K562 (cell line): ENCODE measurements around the gene GNG3. TPM values are rescaled to one million over a fixed set of nuclear protein-coding genes. Genes with fewer than 3 reads are reported as not detected.

Source experiments
- DACH1 ChIP-seq: fragments of 450-650 bp; IDR thresholded peaks from 2 replicates; pipeline ENCODE4 v1.6.1; 2018; ENCODE audit not compliant: partially characterized antibody
- GATAD2A ChIP-seq: fragments of 450-650 bp; IDR thresholded peaks from 2 replicates; pipeline ENCODE4 v1.6.1; 2017
- IRF2 ChIP-seq: sonication (generic); formaldehyde crosslinking; IDR thresholded peaks from 2 replicates; pipeline ENCODE4 v1.8.1; 2022; ENCODE audit warnings: mild to moderate bottlenecking, missing genetic modification reagents
- MCM7 ChIP-seq, 2 experiments: fragments of 450-650 bp; IDR thresholded peaks; 2 replicates each; pipeline ENCODE4 v1.6.1; 2016 to 2018
- MIER1 ChIP-seq: fragments of 450-650 bp; IDR thresholded peaks from 2 replicates; pipeline ENCODE4 v1.6.1; 2016; ENCODE audit warnings: antibody characterized with exemption, mild to moderate bottlenecking, low read depth
- NFIX ChIP-seq: fragments of 250-450 bp; sonication (Bioruptor Pico); IDR thresholded peaks from 2 replicates; pipeline ENCODE4 v1.4.0; 2020; ENCODE audit warnings: low read depth, mild to moderate bottlenecking, moderate library complexity
- NR2F6 ChIP-seq: fragments of 450-650 bp; formaldehyde crosslinking; IDR thresholded peaks from 2 replicates; pipeline ENCODE4 v1.4.0; 2020; ENCODE audit warnings: mild to moderate bottlenecking
- PCBP2 ChIP-seq: fragments of 200-400 bp; formaldehyde crosslinking; IDR thresholded peaks from 2 replicates; pipeline ENCODE4 v1.6.1; 2018; ENCODE audit warnings: low read length, low read depth, mild to moderate bottlenecking, moderate library complexity; ENCODE audit not compliant: poor library complexity, severe bottlenecking
- PHB2 ChIP-seq: fragments of 450-650 bp; IDR thresholded peaks from 2 replicates; pipeline ENCODE4 v1.6.1; 2017; ENCODE audit warnings: low read depth
- PRPF4 ChIP-seq: fragments of 200-400 bp; formaldehyde crosslinking; IDR thresholded peaks from one replicate; pipeline ENCODE4 v1.6.1; 2017; ENCODE audit warnings: low read length, low read depth, mild to moderate bottlenecking; ENCODE audit not compliant: insufficient read depth, poor library complexity, severe bottlenecking
- PTBP1 ChIP-seq: fragments of 200-400 bp; formaldehyde crosslinking; IDR thresholded peaks from 2 replicates; pipeline ENCODE4 v1.6.1; 2017; ENCODE audit warnings: low read depth, low read length
- RBM22 ChIP-seq: fragments of 200-400 bp; formaldehyde crosslinking; IDR thresholded peaks from 2 replicates; pipeline ENCODE4 v1.6.1; 2018; ENCODE audit warnings: low read length, low read depth; ENCODE audit not compliant: poor library complexity, severe bottlenecking
- RHOXF2B ChIP-seq: fragments of 250-450 bp; sonication (Bioruptor Pico); conservative IDR thresholded peaks from 2 replicates; pipeline ENCODE4 v1.5.1; 2021
- TCF3 ChIP-seq: sonication (generic); formaldehyde crosslinking; IDR thresholded peaks from 2 replicates; pipeline ENCODE4 v1.4.0; 2020; ENCODE audit warnings: mild to moderate bottlenecking, missing genetic modification reagents
- TFAM ChIP-seq: fragments of 250-450 bp; sonication (Bioruptor Pico); conservative IDR thresholded peaks from 2 replicates; pipeline ENCODE4 v1.5.0; 2021; ENCODE audit warnings: mild to moderate bottlenecking, moderate library complexity
- THAP12 ChIP-seq: fragments of 250-450 bp; sonication (Bioruptor Pico); IDR thresholded peaks from 2 replicates; pipeline ENCODE4 v1.9.0; 2021; ENCODE audit warnings: mild to moderate bottlenecking, inconsistent platforms
- ZBTB7A ChIP-seq: IDR thresholded peaks from 2 replicates; pipeline ENCODE4 v1.6.1; 2011; ENCODE audit warnings: low read depth, mild to moderate bottlenecking, low read length, moderate library complexity, borderline replicate concordance; ENCODE audit not compliant: control insufficient read depth
- ZBTB8A ChIP-seq: fragments of 450-650 bp; IDR thresholded peaks from 2 replicates; pipeline ENCODE4 v1.6.1; 2018; ENCODE audit warnings: mild to moderate bottlenecking, moderate library complexity; ENCODE audit not compliant: partially characterized antibody
- ZNF165 ChIP-seq: fragments of 250-450 bp; sonication (Bioruptor Pico); IDR thresholded peaks from 2 replicates; pipeline ENCODE4 v1.4.0; 2020; ENCODE audit warnings: borderline replicate concordance
- ZNF24 ChIP-seq: fragments of 450-650 bp; IDR thresholded peaks from 2 replicates; pipeline ENCODE4 v1.6.1; 2016
- ZNF445 ChIP-seq: fragments of 250-450 bp; sonication (Bioruptor Pico); IDR thresholded peaks from 2 replicates; pipeline ENCODE4 v1.4.0; 2020; ENCODE audit warnings: low read depth, mild to moderate bottlenecking, moderate library complexity
- ZNF449 ChIP-seq: fragments of 250-450 bp; sonication (Bioruptor Pico); IDR thresholded peaks from 2 replicates; pipeline ENCODE4 v1.8.0; 2022; ENCODE audit warnings: moderate library complexity, mild to moderate bottlenecking, inconsistent platforms
- ZNF639 ChIP-seq, 2 experiments: fragments of 200-800 bp in 1 of 2; sonication (Bioruptor generic) in 1 of 2; sonication (generic) in 1 of 2; formaldehyde crosslinking in 1 of 2; IDR thresholded peaks in 1 of 2; conservative IDR thresholded peaks in 1 of 2; 2 replicates each; pipeline versions ENCODE4 v1.5.0 to v1.6.1; 2016 to 2020; ENCODE audit warnings: missing compliant biosample characterization in 1 of 2, missing genetic modification characterization in 1 of 2, missing genetic modification reagents in 1 of 2
- polyA plus RNA-seq, 8 experiments: library from polyadenylated mRNA; depleted of rRNA in 4 of 8; stranded (reverse) in 5 of 8; unstranded in 3 of 8; fragments of >200 nt; fragmentation: Nextera tagmentation in 2 of 8; fragmentation: Illumina TruSeq in 1 of 8; extraction: Ambion mirVana in 2 of 8; extraction: Trizol in 1 of 8; gene quantifications; 2 replicates each; pipeline versions ENCODE4 v1.2.1 to v1.2.3, GENCODE V29; 2011 to 2014; ENCODE audit warnings: inconsistent platforms in 1 of 8, missing spikeins in 1 of 8
- total RNA-seq, 7 experiments: library from RNA; depleted of rRNA in 6 of 7; stranded (reverse); fragments of >200 nt in 6 of 7; fragmentation: Illumina TruSeq in 2 of 7; extraction: Trizol in 2 of 7; gene quantifications; 2 replicates each; pipeline versions ENCODE4 v1.2.1 to v1.2.3, GENCODE V29; 2011 to 2021; ENCODE audit warnings: low replicate concordance in 1 of 7

The GNG3 gene
- total and polyA plus RNA-seq, 9 of the 15 experiments (the other 6 are each of a cell fraction or from before 2014, with no cell fraction given) = 0.07 TPM; not detected in 8

- TF ChIP-seq TFAM = no peak
- no peak for TF ChIP-seq MIER1
- peak; percentile 29; the same call in 1 of the 2 replicates for TF ChIP-seq ZBTB7A
- TF ChIP-seq ZNF24 = no peak
- TF ChIP-seq NR2F6 = no peak
- TF ChIP-seq MCM7 (IDR thresholded peaks at IDR 0.05) = no peak
- TF ChIP-seq ZBTB8A = no peak
- TF ChIP-seq THAP12 (CRISPR knock-in tag) = no peak
- no peak for TF ChIP-seq PTBP1
- TF ChIP-seq ZNF165 = no peak
- no peak for TF ChIP-seq PHB2
- TF ChIP-seq PCBP2 = no peak
- no peak for TF ChIP-seq DACH1
- TF ChIP-seq IRF2 (CRISPR knock-in tag) = no peak
- peak in 1 of 2 experiments; percentile 72; a peak in 3 of 4 replicates for TF ChIP-seq ZNF639 (CRISPR knock-in tag; conservative IDR thresholded peaks at IDR 0.05 in 1 of 2, IDR thresholded peaks at IDR 0.05 in 1 of 2)
- TF ChIP-seq ZNF445 (CRISPR knock-in tag) = no peak
- TF ChIP-seq NFIX = no peak
- no peak for TF ChIP-seq PRPF4
- TF ChIP-seq TCF3 (CRISPR knock-in tag) = peak; percentile 31
- no peak for TF ChIP-seq ZNF449 (CRISPR knock-in tag)
- 0 out of 2 replicates have a peak, but pooled peaks have one; percentile 56 for TF ChIP-seq GATAD2A
- no peak for TF ChIP-seq RHOXF2B (CRISPR knock-in tag)
- TF ChIP-seq RBM22 = no peak
Measured at GRCh38 chr11:62678770-62679696, 28.4 kb upstream of the GNG3 start, which contains the start of gene UBXN1 (continued).
